HFF-Myc (cell line): Measurements from ENCODE around the gene PRPS2.

Experiments used
- DNase-seq: peaks from one replicate; pipeline ENCODE4 v3.0.0-alpha.2; 2011; ENCODE audit warnings: low read depth; ENCODE audit errors: extremely low read depth
- H3K4me3 ChIP-seq: replicated peaks from 2 replicates; pipeline ENCODE4 v1.5.1; 2011; ENCODE audit warnings: low read depth, mild to moderate bottlenecking, control low read depth, low read length
- CTCF ChIP-seq: IDR thresholded peaks from 2 replicates; pipeline ENCODE4 v1.5.1; 2012; ENCODE audit warnings: mild to moderate bottlenecking, low read depth, low read length, control low read depth; ENCODE audit errors: missing control alignments

PRPS2 gene

GRCh38 chrX:12866451-12867377 is 75.5 kb downstream of the PRPS2 start, which contains the start of gene TLR7:
Gene TLR7 (plus strand): TSS chrX:12867072. CDS start chrX:12867579, 507 bp downstream.
- H3K4me3 ChIP-seq = no peak within 1 kb of the TSS
- no peak for TF ChIP-seq CTCF
- DNase-seq = no peak

DNA sequence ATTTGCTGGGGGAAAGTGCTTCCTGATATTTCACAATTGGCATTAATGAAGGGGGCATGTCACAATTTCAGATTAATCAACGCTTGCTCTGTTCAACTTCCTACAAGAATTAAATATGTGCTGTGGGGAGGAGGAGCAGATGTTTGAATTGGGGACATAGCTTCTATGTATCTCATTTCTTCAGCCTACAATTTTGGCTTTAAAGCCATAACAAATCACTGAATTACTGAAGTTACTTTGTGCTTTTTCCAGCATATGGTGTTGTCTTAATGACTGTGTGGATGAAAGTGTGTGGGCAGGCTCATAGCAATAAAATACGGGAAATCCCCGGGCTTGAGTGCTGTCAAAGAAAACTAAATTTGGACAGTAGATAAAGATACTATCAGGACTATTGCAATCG is 76.5 kb downstream of the PRPS2 start:
- no peak for TF ChIP-seq CTCF
- no peak overlapping the region for H3K4me3 ChIP-seq
- DNase-seq = no peak

DNA sequence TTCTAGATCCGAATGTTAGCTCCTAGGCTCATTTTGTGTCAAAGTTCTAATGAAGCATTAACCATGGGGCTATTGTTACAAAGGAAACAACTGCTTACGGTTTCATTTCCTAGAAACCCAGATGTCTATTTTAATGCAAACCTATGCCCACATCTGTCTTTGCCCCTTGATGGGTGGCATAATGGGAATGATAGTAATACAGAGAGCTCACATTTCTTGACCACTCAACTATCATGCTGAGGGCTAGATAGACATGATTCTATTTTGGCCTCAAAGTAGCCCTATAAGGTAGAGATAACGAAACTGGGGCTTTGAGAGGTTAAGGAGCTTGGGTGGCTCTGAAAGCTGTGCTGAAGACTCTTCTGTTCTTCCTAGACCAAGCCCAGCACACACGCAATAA is 77.5 kb downstream of the PRPS2 start:
- no peak for DNase-seq
- no peak for TF ChIP-seq CTCF
- H3K4me3 ChIP-seq = no peak overlapping the region

GRCh38 chrX:12871257-12871656 is 80.0 kb downstream of the PRPS2 start:
- no peak for DNase-seq
- H3K4me3 ChIP-seq = no peak overlapping the region
- no peak for TF ChIP-seq CTCF

DNA sequence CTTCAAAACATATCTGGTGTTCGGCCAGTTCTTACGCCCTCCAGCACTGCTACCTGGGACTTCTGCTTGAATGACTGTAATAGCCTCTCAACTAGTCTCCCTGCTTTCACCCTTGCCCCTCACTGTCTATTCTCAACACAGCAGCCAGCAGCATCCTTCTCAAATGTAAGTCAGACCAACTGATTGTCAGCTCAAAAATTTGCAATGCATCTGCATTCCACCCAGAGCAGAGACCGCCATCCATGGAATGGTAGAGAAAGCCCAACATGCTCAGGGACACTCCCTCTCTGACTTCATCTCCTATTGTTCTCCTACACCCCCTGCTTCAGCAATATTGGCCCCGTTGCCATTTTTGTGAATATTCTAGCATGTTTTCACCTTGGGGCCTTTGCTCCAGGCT is 81.5 kb downstream of the PRPS2 start:
- TF ChIP-seq CTCF = no peak
- DNase-seq = no peak
- H3K4me3 ChIP-seq = no peak overlapping the region
